ENCODE data around the gene IMP4.

The IMP4 gene

GRCh38 chr2:130358420-130359350 is 16.0 kb downstream of the IMP4 start:
- no peak for DNase-seq

- no peak for DNase-seq
These were observed 16.8 kb downstream of the IMP4 start for GRCh38 chr2:130359466-130359865.

GRCh38 chr2:130363479-130363878 is 20.8 kb downstream of the IMP4 start:
- no peak for DNase-seq

GRCh38 chr2:130365075-130365474 is 22.4 kb downstream of the IMP4 start:
- DNase-seq = no peak

- no peak for DNase-seq
These were observed 23.3 kb downstream of the IMP4 start for GRCh38 chr2:130365963-130366362.

- no peak for DNase-seq
These were observed 24.0 kb downstream of the IMP4 start for GRCh38 chr2:130366720-130367119.

- DNase-seq = no peak
These were observed 26.1 kb downstream of the IMP4 start for GRCh38 chr2:130368786-130369185.

GRCh38 chr2:130369311-130369964 is 26.7 kb downstream of the IMP4 start:
- no peak for DNase-seq

- no peak for DNase-seq
These were observed 27.3 kb downstream of the IMP4 start for GRCh38 chr2:130369965-130370341.

GRCh38 chr2:130370490-130370889 is 27.8 kb downstream of the IMP4 start:
- no peak for DNase-seq

- DNase-seq = no peak
These were observed 29.0 kb downstream of the IMP4 start for GRCh38 chr2:130371723-130372054.

- peak; percentile 89 to 96 (median 92) for DNase-seq
These were observed 29.5 kb downstream of the IMP4 start for GRCh38 chr2:130372055-130372832.

GRCh38 chr2:130372833-130373807 is 30.4 kb downstream of the IMP4 start:
- DNase-seq = no peak

GRCh38 chr2:130373808-130374365 is 31.2 kb downstream of the IMP4 start:
- no peak for DNase-seq

- peak; percentile 49 to 66 (median 60) for DNase-seq
These were observed 32.0 kb downstream of the IMP4 start for GRCh38 chr2:130374587-130375290.

- DNase-seq = no peak
These were observed 32.9 kb downstream of the IMP4 start for GRCh38 chr2:130375291-130376266.

- DNase-seq = peak in 2 of 3 donors; percentile 23 to 36
These were observed 34.0 kb downstream of the IMP4 start for GRCh38 chr2:130376433-130377293.

- no peak for DNase-seq
These were observed 34.8 kb downstream of the IMP4 start for GRCh38 chr2:130377491-130377890.

Data from suppressor macrophage treated with lipopolysaccharide for 1 hour (primary cell).